ENCODE data around the gene TNS1. TPM values are rescaled to one million over a fixed set of nuclear protein-coding genes. Genes with fewer than 3 reads are reported as not detected.

Gene TNS1
- total RNA-seq, 1 donor from 2014 or later, result 46.1 TPM

GRCh38 chr2:218002143-218002844 is 501 bp downstream of the TNS1 start:
- DNase-seq (ENCODE audit: extremely low read depth, low read depth, low spot score), result no peak

GRCh38 chr2:218001629-218002028 is 1.2 kb downstream of the TNS1 start:
- DNase-seq (ENCODE audit: extremely low read depth, low read depth, low spot score), result no peak

- DNase-seq (ENCODE audit: extremely low read depth, low read depth, low spot score), result no peak
Measured at GRCh38 chr2:218000136-218000535, 2.7 kb downstream of the TNS1 start.

- DNase-seq (ENCODE audit: extremely low read depth, low read depth, low spot score), result no peak
Measured at GRCh38 chr2:217999595-217999959, 3.2 kb downstream of the TNS1 start.

GRCh38 chr2:217998926-217999594 is 3.7 kb downstream of the TNS1 start:
- DNase-seq (ENCODE audit: extremely low read depth, low read depth, low spot score), result no peak

- DNase-seq (ENCODE audit: extremely low read depth, low read depth, low spot score), result no peak
Measured at GRCh38 chr2:217997510-217997909, 5.3 kb downstream of the TNS1 start.

- no peak for DNase-seq (ENCODE audit: extremely low read depth, low read depth, low spot score)
Measured at GRCh38 chr2:217996361-217996760, 6.4 kb downstream of the TNS1 start.

GRCh38 chr2:217995731-217996231 is 7.0 kb downstream of the TNS1 start:
- no peak for DNase-seq (ENCODE audit: extremely low read depth, low read depth, low spot score)

- no peak for DNase-seq (ENCODE audit: extremely low read depth, low read depth, low spot score)
Measured at GRCh38 chr2:217994776-217995274, 8.0 kb downstream of the TNS1 start.

- no peak for DNase-seq (ENCODE audit: extremely low read depth, low read depth, low spot score)
Measured at GRCh38 chr2:217993817-217994463, 8.9 kb downstream of the TNS1 start.

GRCh38 chr2:217993138-217993537 is 9.7 kb downstream of the TNS1 start:
- DNase-seq (ENCODE audit: extremely low read depth, low read depth, low spot score), result no peak

GRCh38 chr2:217992061-217992460 is 10.7 kb downstream of the TNS1 start:
- no peak for DNase-seq (ENCODE audit: extremely low read depth, low read depth, low spot score)

GRCh38 chr2:217990791-217991465 is 11.9 kb downstream of the TNS1 start:
- DNase-seq (ENCODE audit: extremely low read depth, low read depth, low spot score), result no peak

- no peak for DNase-seq (ENCODE audit: extremely low read depth, low read depth, low spot score)
Measured at GRCh38 chr2:217990389-217990788, 12.4 kb downstream of the TNS1 start.

- DNase-seq (ENCODE audit: extremely low read depth, low read depth, low spot score), result no peak
Measured at GRCh38 chr2:217989221-217989948, 13.4 kb downstream of the TNS1 start.

- DNase-seq (ENCODE audit: extremely low read depth, low read depth, low spot score), result no peak
Measured at GRCh38 chr2:217988840-217989204, 14.0 kb downstream of the TNS1 start.

GRCh38 chr2:217988014-217988839 is 14.6 kb downstream of the TNS1 start:
- DNase-seq (ENCODE audit: extremely low read depth, low read depth, low spot score), result no peak

GRCh38 chr2:217987391-217987790 is 15.4 kb downstream of the TNS1 start:
- no peak for DNase-seq (ENCODE audit: extremely low read depth, low read depth, low spot score)

GRCh38 chr2:217986256-217986961 is 16.4 kb downstream of the TNS1 start:
- DNase-seq (ENCODE audit: extremely low read depth, low read depth, low spot score), result no peak
